ENCODE results near the gene NTN1.
"Not testable (repeated sequence)": the region's sequence is repeated elsewhere in the genome, so short reads cannot be mapped to it uniquely, and the experiment has no call there.

The NTN1 gene

GRCh38 chr17:9125722-9126121, 104.4 kb downstream of the NTN1 start:
- no peak for DNase-seq

DNA sequence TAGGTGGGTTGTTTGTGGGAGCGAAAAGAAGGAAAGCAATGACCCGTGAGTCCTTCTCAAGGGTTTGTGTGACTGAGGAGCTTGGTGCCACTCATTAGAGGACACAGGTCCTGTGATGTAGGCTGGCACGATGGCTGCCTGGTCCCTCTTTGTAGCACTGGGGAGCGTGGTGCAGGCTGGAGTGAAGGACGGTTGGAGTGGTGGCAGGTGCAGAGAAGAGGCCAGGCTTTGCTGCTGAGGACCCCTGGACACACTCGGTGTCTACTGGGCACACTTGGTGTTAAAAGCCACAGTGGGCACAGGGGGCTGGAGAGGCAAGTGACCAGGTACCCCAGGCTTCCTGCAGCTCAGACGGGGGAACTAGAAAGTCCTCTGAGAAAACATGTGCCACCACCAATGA, 106.0 kb downstream of the NTN1 start:
- DNase-seq, result no peak

DNA sequence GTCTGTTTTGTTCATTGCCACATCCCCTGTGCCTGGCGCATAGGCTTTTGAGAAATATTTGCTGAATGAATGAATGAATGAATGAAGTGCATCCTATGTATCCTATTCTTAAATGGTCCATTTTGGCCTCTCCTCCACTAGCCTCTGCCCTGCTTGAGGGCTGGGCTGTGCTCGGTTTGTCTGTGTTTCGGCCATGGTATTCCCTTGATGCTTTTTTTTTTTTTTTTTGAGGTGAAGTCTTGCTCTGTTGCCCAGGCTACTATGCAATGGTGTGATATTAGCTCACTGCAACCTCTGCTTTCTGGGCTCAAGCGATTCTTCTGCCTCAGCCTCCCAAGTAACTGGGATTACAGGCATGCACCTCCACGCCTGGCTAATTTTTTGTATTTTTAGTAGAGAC, 110.1 kb downstream of the NTN1 start:
- no peak for DNase-seq

- no peak for DNase-seq
These were observed 111.0 kb downstream of the NTN1 start for GRCh38 chr17:9132291-9132690.

DNA sequence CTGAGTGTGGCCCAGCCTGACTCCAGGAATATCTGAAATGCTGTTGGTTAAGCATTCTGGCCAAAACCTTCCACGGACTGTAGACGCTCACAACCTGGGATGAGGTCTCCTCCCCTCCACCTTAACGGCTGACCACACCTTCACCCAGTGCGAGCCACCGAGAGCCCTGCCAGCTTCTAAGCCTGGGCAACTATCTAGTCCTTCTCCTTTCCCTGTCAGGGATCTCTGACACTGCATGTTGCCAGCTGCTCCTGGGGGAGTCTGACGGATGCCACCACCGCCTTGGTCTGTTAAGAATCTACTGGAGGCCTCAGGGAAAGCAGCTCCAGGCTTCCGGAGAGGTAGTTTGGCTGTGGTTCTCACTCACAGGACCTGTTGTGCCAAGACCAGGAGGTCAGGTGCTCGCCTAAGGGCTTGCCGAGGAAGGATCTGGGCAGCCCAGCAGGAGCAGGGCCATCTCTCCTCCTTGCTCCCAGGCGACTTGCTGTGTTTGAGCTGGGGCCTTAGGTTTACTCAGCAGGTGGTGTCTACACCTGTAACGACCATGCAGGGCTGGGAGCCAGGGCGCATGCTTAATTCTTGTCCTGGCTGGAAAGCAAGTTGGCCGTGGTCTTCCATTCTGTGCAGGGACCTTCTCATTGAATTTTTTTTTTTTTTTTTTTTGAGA, 111.8 kb downstream of the NTN1 start:
- no peak for DNase-seq

DNA sequence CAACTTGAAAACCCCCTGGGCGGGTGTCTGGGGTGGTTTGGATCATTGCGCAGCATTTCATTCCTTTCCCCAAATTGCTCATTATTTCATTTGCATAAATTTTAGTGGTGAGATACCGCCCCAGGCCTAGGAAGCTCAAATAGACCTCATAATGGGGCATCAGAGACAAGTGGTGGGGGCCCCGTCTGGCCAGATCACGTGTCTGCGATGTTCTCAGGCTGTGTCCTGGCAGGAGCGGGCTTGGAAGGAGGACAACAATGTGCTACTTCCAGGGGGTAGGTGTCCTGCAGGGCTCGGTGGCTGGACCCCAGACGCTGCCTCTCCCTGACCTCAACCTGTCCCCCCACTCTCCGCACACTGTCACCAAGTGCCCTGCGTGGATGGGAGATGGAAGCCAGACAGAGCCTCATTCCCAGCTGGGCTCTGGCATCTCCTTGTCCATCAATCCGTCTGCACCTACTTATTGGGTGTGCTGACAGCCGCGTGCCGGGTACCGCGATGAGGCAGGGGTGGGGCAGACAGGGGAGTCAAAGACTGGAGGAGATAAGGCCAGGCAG, 116.9 kb downstream of the NTN1 start:
- no peak for DNase-seq

DNA sequence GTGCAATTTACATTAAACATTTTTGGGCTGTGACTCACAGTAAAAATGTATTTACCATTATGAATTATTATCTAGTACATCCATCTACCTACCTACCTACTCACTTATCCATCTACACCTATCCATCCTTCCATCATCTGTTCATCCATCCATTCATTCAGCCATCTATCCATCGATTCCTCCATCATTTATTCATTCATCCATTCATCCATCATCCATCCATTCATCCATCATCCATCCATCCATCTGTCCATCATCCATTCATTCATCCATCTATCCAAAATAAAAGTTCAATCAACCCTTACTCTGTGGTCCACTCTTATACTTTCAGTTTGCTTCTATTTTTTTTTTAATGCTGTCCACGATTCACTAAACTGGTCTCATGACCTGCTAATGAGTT, 118.4 kb downstream of the NTN1 start:
- DNase-seq, result no peak

GRCh38 chr17:9140550-9141424, 119.5 kb downstream of the NTN1 start:
- no peak for DNase-seq

GRCh38 chr17:9141425-9141753, 120.1 kb downstream of the NTN1 start:
- DNase-seq, result no peak

- no peak for DNase-seq
These were observed 121.6 kb downstream of the NTN1 start for GRCh38 chr17:9142772-9143494.

DNA sequence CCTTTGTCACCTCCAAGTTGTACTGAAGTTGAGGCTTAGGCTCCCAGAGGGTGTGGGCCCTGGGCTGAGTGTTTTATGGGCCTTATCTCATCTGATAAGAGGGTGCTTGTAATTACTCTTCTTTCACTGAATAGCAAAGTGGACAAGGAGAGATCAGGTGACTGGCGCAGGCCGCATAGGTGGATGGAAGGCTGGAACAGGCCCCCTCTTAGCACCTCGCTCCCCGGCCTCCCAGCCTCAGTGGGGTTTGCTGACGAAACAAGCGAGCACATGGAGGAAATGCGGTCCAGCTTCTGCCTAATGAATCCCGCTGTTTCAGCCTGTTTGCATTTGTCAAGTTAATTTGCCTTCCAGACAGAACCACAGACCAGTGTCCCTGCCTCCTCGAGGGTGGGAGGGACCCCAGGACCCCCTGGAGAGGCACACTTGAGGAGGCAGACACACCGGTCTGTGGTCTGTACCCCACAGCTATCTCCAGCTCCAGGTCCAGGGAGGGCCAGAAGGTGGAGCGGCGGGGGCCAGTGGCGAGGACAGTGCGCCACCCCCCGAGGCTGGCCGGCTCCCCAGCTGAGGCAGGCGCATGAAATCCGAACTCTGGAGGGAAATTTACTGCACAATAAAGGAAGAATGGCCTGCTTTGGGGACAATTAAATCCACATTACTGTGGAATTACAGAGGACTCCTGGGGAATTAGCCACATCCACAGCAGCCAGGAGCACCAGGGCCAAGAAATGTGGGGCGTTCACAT, 123.4 kb downstream of the NTN1 start:
- no peak for DNase-seq

DNA sequence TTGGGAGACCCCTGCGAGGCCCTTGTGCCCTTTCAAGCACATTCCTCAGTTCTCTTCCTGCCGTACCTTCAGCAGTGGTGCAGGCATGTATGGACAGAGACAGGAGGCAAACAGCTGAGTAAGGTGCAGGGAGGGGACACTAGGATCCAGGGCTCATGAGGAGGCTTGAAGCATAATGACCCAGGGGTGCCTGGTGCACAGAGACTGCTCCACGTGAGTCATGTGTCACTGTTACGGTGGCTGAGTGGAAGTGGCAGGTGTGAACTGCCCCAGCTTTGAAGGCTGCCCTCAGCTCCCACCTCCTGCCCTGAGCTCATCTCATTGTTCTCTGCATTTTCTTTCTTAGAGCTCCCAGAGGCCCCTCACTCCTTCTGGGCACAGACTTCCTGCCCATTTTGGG, 124.8 kb downstream of the NTN1 start:
- DNase-seq, result no peak

- DNase-seq, result no peak
These were observed 127.7 kb downstream of the NTN1 start for GRCh38 chr17:9148905-9149525.

- DNase-seq, result no peak
These were observed 129.3 kb downstream of the NTN1 start for GRCh38 chr17:9150446-9151090.

DNA sequence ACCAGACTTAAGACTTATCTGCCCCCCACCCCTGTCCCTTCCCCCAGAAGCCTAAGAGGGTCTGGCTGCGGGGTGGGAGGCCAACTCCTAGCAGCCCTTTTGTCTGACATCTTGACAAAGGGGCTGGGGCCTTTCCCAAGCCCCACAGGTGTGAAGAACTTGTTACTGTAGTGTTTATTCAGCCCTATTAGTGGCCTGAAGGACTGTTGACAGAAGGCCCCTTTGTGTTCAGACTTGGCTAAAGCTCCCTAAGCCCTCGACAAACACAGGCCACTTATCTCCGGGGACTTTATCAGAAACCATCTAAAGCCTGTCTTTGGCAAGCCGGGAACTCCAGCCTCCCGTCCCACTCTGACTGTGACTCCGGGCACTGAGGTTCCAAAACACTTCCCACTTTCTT, 129.8 kb downstream of the NTN1 start:
- DNase-seq, result no peak

DNA sequence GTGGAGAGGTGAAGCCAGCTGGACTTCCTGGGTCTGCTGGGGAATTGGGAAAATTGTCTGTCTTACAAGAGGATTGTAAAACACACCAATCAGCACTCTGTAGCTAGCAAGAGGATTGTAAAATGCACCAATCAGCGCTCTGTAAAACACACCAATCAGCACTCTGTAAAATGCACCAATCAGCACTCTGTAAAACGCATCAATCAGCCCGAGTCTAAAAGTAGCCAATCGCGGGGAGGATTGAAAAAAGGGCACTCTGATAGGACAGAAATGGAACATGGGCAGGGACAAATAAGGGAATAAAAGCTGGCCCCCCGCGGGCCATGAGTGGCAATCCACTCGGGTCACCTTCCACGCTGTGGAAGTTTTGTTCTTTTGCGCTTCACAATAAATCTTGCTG, 130.4 kb downstream of the NTN1 start:
- DNase-seq, result not testable (repeated sequence)

- DNase-seq, result no peak
These were observed 137.5 kb downstream of the NTN1 start for GRCh38 chr17:9158544-9159452.

DNA sequence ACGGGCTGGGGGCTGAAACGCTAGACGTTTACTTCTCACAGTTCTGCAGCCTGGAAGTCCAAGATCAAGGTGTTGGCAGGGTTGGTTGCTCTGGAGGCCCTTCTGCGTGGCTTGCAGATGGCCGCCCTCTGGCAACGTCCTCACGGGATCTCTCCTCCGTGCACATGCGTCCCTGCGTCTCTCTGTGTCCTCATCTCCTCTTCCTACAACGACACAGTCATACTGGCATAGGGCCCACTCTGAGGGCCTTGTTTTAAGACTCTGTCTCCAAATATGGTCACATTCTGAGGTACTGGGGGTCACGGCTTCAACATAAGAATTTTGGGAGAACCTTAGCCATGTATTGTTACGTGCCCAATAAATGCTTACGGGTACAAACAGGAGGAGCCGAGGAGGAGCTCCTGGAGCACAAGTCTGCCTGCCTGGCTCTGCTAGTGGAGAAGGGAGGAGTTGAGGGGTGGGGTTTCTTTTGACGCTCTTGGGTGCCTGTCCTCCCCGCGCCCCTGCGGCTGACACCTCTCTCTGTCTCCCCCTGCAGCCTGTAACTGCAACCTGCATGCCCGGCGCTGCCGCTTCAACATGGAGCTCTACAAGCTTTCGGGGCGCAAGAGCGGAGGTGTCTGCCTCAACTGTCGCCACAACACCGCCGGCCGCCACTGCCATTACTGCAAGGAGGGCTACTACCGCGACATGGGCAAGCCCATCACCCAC, 141.1 kb downstream of the NTN1 start:
- DNase-seq, result no peak

DNA sequence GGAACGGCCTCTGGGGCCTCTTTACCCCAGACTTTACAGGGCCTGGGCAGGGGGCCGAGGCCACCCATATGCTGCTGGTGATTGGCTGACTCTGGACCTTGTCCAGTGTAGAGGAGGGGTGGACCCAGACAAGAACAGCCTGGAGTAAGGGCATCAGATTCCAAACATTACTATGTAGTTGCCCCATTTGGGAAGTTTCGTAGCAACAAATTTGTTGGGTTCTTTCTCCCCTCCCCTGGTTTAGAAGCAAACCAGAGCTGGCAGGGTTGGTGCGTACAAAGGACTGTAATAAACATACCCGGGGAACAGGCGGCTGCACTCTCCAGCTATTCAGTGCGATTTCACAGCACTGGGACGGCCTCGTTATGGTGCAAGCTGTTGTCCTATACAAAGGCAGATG, 145.5 kb downstream of the NTN1 start:
- DNase-seq, result no peak

GRCh38 chr17:9167379-9167778, 146.1 kb downstream of the NTN1 start:
- DNase-seq, result no peak

Data from activated CD4-positive, CD25-positive, alpha-beta regulatory T cell treated with anti-CD3 and anti-CD28 coated beads, Interleukin-2, amount 50 U/mL, for 72 hours (primary cell).